COR-L47 (cell line): Measurements from ENCODE around the gene GNB1.
"Not testable (repeated sequence)": the region's sequence is repeated elsewhere in the genome, so short reads cannot be mapped to it uniquely, and the experiment has no call there.

Experiments
- DNase-seq: peaks from one replicate; lab custom pipeline; 2025; lab: John Stamatoyannopoulos, UW

GNB1 gene

DNA sequence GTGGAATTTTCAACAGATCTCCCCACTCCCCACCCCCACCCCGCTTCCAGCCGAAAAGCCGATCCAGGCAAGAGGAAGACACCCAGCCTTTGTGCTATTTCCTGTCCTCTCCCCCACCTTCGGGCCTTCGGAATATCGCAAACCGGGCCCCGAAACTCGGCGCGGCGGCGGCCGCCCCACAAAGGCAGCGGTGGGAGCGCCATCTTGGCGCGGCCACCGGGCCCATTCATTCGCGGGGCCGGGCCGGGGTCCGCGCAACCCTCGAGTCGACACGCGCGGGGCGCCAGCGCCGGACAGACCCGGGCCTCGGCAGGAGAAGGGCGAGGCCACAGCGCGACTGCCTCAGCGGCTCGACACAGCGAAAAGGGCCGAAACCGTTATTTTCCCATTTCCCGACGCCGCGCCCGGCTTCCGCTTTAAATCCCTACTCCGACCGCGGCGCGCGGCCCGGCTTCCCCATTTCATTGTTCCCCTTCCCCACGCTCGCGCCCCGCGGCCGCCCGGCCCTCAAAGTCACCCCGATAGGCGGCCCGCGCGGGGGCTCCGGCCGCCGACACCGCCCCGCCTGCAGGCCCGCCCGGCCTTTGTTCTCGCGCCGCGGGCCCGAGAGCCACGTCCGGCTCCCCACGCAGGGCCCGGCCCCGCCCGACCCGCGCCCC, 911 bp downstream of the GNB1 start:
- no peak for DNase-seq

DNA sequence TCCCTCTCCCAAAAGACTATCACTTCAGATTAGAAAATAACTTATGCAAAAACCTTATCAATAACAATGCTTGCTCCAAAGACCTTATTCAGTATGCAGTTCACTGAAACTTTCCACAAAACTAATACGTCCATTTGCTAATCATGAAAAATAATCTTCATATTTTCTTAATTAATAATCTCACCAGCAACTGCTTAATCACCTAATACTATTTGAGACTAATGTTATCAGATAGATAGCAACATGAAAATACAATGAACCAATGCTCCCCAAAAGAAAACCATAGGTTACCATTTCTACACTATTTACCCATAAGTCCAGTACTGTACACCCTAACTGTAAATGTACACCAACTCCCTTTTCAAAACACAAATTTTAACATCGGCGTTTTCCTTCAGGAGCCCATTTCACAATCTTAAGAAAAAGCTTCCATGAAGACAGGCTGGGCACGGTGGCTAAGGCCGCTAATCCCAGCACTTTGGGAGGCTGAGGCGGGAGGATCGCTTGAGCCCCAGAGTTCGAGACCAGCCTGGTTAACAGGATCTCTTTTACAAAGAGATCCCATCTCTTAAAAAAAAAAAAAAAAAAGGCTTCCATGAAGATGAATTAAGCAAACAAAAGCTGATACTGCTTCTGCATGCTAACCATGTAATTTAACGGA, 1.7 kb downstream of the GNB1 start:
- DNase-seq: no peak

DNA sequence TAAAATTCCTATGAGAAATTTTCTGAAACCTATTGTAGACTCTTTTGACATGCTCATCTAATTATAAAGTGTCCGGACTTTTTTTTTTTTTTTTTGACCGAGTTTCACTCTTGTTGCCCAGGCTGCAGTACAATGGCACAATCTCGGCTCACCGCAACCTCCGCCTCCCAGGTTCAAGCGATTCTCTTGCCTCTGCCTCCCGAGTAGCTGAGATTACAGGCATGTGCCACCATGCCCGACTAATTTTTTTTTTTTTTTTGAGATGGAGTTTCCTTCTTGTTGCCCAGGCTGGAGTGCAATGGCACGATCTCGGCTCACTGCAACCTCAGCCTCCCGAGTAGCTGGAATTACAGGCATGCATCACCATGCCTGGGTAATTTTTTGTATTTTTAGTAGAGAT, 7.0 kb downstream of the GNB1 start:
- DNase-seq: not testable (repeated sequence)

DNA sequence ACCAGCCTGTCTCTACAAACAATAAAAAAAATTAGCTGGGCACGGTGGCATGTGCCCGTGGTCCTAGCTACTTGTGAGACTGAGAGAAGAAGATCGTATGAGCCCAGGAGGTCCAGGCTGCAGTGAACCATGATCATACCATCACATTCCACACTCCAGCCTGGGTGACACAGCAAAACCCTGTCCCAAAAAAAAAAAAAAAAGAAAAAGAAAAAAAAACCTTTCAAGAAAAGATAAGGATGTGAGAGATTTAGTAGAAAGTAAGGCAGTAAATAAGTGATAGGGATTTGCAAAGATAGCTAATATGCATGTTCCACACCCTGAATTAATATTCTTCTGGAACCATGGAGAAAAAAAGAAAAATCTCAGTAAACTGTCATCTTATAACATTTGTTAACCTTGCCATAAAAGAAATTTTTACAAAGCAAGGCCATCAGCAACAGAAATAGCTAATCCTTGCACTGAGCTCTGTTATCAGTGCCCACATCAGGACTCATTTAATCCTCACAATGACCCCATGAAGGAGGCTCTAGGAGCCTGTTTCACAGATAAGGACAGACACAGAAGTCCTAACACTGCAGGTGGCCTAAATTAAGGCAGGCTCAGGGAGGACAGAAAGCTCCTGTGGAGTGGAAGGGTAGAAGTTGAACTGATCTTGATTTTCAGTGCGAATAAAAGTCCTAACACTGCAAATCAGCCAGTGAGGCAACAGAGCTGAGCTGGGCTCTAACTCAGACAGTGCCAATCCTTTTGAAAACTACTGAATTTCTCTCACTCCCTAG, 7.6 kb downstream of the GNB1 start:
- no peak for DNase-seq

DNA sequence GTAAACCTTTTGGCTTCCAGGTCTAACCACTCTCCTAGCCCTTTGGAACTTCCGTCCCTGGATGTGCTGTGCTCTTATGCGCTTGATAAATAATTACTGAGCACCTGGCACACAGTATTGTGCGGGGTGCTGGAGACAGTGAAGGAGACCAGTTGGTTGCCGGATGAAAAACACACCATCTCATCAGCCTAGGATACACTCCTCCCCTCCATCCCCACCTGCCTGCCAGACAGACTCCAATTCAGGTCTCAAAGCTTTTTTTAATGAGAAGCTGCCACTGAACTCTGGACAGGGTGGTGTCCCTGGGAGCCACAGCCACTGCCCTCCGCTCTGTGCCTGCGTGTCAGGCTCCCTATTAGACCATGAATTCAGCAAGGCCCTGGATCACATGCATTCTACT, 9.2 kb downstream of the GNB1 start:
- DNase-seq: no peak

DNA sequence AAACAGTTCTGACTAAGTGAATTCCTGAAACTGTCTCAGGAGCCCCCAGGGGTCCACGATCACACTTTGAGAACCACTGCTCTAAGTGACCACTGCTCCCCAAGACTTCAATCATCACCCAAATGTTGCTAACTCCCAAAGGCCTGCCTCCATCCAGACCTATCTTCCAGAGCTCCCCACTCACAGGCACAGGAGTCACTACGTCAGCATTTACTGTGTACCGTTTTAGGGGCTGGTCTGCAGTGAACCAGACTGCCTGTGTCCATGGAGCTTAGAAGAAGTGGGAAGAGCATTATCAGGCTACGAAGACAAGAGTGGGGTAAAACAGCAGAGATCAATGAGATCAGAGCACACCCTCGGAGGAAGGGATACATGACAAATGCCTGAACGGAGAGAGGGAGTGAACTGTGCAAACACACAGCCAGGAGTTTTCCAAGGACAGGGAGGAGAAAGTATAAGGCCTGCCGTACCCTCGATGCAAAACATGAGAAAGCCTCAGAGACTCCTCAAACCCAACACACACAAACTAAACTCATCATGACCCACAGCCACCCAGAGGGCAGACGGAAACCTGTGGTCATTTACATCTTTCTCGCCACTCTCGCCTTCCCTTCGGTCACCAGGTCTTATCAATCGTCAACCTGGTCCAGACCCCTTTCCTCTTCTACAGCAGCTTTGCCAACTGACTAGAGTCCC, 10.1 kb downstream of the GNB1 start:
- DNase-seq: no peak

DNA sequence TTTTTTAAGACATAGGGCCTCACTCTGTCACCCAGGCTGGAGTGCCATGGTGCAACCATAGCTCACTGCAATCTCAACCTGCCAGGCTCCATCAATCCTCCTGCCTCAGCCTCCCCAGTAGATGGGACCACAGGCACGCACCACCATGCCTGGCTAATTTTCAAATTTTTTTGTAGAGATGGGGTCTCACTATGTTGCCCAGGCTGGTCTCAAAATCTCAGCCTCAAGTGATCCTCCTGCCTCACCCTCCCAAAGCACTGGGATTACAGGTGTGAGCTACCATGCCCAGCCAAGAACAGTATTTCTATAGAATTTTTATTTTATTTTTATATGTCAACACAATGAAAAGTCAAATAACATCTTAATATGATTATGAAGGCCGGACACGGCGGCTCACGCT, 10.9 kb downstream of the GNB1 start:
- DNase-seq: no peak

DNA sequence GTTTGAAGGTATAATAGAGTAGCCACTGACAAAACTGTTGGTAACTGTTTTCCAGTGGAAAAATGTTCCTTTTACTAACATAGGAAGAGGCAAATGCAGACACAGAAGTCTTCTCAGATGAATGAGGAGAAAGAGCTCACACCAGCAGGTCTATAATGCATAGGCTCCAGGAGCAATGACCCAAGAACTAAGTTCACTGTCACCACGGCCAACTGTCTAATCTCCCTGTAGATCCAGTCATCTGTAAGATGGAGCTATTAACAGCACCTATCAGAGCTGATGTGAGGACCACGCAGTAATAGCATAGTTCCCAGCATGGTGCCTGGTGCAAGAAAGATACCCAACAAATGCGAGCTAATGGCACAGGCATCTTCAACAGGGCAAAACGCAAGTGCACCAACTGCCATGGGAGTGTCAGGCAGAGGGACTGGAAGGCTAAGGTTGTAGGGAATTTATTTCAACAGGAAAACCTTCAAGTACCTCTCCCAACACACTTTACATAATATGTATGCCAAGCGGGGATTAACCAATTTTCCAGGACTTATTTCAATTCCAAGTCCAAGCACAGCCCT, 12.9 kb downstream of the GNB1 start:
- no peak for DNase-seq

DNA sequence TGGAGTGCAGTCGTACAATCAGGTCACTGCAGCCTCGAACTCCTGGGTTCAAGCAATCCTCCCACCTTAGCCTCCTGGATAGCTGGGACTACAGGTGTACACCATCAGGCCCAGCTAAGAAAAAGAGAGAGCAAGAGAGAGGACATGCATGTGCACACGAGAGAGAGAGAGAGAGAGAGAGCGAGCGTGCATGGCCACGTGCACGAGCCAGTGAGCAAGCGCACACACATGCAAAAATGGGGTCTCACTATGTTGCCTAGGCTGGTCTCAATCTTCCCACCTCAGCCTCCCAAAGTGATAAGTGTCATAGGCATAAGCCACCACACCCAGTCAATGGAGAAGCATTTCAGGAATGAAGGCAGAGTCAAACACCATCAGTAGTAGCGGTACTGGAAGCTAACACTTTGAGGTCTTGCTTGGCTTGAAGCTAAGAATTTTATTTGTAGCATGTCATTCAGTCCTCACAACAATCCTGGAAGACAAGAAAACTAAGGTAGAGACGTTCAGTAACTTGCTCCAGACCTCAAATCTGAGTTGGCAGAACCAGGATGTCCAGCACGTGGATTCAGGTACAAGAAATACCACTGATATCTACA, 14.5 kb downstream of the GNB1 start:
- DNase-seq: no peak

DNA sequence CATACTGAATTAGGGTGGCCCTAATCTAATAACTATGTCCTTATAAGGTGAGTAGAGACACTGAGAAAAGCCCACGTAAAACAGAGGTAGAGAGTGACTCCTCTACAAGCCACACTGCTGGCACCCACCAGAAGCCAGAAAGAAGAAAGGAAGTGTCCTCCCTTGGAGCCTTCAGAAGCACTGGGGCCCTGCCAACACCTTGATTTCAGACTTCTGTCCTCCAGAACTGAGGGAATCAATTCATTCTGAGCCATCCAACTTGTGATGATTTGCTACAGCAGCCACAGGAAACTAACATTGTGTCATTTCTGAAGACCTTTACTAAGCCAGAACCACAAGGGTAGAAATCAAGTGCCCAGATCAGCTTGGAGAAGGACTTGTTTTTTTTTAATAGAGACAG, 15.0 kb downstream of the GNB1 start:
- DNase-seq: no peak

DNA sequence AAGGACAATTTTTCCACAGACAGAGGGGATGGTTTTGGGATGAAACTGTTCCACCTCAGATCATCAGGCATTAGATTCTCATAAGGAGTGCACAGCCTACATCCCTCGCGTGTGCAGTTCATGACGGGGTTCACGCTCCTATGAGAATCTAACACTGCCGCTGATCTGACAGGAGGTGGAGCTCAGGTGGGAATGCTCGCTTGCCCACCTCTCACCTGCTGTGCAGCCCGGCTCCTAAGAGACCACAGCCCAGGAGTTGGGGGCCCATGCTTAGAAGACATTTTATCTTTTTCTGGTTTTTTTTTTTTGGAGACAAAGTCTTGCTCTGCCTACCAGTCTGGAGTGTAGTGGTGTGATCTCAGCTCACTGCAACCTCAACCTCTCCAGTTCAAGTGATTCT, 16.0 kb downstream of the GNB1 start:
- DNase-seq: no peak

DNA sequence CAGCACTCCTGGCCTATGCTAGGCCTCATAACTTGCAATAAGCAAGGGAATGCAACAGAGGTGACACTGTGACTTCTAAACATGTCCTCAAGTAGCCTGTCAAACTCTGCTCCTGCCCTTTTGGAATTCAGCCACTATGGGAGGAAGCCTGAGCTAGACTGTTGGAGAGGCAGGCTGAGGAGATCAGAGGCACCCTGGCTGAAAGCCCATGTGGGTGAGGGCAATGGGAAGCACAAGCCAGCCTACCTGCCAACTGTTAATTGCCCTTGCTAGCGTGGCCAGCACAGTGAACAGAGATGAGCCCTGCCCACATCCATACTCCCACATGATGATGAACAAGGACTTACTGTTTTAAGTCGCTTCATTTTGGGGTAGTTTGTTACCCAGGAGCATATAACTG, 17.7 kb downstream of the GNB1 start:
- no peak for DNase-seq

DNA sequence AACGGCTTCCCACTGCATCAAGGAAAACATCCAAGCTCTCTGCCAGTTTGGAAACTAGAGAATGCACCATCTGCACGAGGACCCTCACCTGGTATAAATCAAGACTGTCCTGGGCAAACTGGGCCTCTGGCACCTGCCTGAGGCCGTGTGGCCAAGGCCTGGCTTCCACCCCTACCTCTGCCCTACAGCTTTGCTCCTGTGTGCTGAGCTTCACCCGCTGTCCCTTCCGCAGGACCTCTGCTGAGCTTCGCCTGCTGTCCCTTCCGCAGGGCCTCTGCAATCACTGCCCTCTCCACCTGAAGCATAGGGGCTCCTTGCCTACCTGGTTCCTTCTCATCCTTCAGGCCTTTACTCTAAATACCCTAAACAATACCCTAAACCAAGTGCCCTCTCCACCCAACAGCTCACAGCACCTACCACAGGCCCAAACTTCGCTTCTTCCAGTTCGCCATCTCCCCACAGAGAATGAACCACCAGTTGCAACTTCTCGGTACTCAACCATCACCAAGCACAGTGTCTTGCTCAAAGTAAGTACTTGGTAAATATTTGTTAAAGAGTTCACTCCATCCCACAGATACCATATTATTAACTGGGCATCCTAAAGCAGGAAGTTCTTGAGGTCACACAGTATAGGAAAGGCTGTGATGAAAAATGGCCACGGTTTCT, 18.4 kb downstream of the GNB1 start:
- DNase-seq: no peak

DNA sequence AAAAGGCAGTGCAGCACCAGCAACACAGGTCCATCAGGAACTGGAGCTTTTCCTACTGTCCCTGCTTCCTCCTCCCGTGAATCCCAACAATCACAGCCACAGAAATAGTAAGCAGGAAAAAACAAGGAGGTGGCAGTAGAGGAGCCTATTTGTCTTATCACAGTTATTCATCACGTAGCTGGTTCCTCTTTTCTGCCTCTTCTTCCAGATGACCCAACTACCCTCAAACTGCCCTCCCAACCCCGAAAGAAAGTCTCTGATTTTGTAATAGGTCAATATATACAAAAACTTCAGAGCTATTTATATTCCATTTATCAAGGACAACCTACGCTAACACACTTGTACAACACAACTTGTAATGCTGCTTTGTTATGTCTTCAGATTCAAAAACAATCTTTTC, 21.4 kb downstream of the GNB1 start:
- no peak for DNase-seq

DNA sequence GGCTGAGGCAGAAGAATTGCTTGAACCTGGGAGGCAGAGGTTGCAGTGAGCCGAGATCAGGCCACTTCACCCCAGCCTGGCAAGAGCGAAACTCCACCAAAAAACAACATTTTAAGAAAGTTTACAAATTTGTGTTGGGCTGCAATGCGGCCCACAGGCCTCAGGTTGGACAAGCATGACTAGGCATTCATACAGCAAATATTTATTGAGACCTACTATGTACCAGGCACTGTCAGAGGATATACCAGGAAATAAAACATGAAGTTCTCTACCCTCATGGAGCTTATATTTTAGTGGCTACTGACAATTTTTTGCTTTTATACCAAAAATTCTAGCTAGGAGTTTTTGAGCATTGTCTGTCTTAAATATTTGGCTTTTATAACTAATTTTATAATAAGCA, 23.7 kb downstream of the GNB1 start:
- DNase-seq: no peak

DNA sequence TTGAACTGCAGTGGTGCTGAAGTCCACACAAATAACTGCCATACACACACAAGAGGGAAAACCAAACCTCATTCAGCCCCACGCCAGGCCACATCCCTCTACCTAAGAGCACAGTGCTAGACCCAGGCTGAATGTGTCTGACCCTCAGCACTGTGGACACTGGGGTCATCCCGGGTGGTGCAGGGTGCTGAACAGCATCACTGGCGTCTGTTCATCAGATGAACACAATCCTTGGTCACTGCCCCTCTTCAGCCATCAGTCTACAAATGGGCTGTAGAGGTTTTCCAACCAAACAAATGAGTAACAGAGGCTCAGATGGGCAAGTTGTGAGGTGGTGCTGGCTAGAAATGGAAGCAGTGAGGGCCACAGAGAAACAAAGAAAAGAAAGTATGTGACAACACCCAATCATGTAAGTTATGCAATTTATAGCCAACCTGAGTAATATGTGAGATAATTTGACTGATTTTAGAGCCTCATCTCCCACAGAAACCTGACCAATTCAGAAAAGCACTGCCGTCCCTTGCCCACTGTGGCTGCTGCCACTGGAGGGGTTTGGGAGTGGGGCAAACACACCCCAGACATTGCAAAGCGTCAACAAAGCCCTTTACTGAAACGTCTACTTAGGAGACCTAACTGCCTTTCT, 27.9 kb downstream of the GNB1 start:
- no peak for DNase-seq

DNA sequence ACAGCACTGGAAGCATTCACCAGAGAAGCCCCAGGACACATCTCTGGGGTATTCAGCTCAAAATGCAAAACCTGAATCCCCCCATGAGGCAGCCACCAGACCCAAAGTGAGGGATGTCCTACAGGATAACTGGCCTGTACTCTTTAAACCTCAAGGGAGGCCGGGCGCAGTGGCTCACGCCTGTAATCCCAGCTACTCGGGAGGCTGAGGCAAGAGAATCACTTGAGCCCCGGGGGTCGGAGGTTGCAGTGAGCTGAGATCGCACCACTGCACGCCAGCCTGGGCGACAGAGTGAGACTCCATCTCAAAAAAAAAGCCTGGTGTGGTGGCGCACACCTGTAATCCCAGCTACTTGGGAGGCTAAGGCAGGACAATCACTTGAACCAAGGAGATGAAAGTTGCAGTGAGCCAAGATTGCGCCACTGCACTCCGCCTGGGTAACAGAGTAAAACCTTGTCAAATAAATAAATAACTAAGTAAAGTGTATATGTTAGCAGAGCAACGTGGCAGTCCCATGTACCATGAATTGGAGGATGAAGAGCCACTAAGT, 29.1 kb downstream of the GNB1 start:
- not testable (repeated sequence) for DNase-seq

DNA sequence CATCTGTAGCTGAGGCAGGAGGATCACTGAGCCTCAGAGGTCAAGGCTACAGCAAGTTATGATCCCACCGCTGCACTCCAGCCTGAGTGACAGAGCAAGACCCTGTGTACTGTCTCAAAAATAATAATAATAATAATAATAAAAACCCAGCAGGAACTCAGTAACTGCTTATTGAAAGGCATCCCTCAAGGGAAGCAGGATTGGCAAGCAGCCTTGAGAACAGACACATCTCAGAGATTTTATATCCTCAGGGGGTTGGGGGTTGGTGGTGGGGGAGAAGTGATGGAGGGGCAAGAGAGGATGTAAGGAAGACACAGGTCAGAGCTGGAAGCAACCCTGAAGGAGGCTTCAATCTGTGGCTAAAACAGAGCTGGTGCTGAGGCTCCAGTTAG, 29.6 kb downstream of the GNB1 start:
- DNase-seq: no peak

DNA sequence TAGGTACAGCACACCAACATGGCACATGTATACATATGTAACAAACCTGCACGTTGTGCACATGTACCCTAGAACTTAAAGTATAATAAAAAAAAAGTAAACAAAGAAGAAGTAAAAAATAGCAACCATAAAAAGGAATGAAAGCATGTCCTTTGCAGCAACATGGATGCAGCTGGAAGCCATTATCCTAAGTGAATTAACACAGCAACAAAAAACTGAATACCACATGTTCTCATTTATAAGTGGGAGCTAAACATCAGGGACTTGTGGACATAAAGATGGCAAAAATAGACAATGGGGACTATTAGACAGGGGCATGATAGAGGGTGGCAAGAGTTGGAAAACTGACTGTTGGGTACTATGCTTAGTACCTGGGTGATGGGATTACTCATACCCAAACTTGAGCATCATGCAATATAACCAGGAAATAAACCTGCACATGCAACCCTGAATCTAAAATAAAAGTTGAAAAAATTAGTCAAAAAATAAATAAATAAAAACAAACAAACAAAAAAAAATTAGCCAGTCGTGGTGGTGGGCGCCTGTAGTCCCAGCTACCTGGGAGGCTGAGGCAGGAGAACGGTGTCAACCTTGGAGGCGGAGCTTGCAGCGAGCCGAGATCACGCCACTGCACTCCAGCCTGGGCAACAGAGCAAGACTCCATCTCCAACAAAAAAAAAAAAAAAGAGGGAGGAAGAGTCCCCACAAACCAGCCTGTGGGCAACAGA, 30.8 kb downstream of the GNB1 start:
- DNase-seq: not testable (repeated sequence)
